Ovary (tissue), 3 donors: Measurements from ENCODE around the gene PSD2.

Experiments used
- EP300 ChIP-seq: sonication (generic); formaldehyde crosslinking; IDR thresholded peaks from one replicate; pipeline ENCODE4 v1.6.1; 2017; ENCODE audit warnings: antibody characterized with exemption
- POLR2A ChIP-seq: fragments of 450-650 bp; IDR thresholded peaks from one replicate; pipeline ENCODE4 v1.6.1; 2017; ENCODE audit warnings: antibody characterized with exemption, mild to moderate bottlenecking, moderate library complexity
- TF ChIP-seq, protein P1 (sequence below), 3 donors: fragments of 450-650 bp in 2 of 3; fragments of 200-600 bp in 1 of 3; IDR thresholded peaks; one replicate each; pipeline versions ENCODE4 v1.5.1 to v1.8.0; 2016 to 2022; ENCODE audit warnings: antibody characterized with exemption in 3 of 3, mild to moderate bottlenecking in 1 of 3
- donor health status: DM: no; HTN: no; CAD: no.

DNA sequence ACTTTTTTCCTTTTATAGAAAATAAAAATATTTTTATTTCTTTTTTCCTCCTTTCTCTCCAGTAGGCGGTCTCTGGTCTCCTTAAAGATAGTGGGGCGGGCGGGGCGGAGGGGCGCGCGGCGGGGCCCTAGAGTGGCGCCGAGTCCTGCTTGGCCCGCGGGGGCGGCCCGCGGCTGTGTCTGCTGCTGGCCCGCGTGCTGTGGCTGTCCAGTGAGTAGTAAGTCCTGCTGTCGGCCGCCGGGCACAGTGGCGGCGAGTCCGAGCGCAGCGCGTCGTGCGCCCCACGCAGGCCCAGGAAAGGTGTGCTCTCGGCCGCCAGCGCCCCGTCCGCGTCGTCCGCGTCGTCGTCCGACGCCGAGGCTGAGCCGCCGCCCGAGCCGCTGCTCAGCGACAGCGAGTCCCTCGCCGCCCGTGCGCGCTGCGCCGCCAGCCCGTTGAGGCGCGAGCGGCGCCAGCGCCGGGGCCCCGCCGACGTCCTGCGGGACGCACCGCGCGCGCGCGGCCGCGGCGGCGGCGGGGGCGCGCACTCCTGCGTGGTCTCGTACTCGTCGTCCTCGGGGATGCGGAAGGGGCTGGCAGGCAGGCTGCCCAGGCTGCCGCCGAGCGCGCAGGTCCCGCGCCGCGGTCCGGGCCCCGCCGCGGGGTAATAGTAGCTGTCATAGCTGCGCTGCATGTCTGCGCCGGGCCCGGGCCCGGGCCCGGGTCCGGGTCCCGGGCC lies 52.3 kb downstream of the PSD2 start:
- TF ChIP-seq, protein P1, sequence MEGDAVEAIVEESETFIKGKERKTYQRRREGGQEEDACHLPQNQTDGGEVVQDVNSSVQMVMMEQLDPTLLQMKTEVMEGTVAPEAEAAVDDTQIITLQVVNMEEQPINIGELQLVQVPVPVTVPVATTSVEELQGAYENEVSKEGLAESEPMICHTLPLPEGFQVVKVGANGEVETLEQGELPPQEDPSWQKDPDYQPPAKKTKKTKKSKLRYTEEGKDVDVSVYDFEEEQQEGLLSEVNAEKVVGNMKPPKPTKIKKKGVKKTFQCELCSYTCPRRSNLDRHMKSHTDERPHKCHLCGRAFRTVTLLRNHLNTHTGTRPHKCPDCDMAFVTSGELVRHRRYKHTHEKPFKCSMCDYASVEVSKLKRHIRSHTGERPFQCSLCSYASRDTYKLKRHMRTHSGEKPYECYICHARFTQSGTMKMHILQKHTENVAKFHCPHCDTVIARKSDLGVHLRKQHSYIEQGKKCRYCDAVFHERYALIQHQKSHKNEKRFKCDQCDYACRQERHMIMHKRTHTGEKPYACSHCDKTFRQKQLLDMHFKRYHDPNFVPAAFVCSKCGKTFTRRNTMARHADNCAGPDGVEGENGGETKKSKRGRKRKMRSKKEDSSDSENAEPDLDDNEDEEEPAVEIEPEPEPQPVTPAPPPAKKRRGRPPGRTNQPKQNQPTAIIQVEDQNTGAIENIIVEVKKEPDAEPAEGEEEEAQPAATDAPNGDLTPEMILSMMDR (IDR thresholded peaks at IDR 0.05), result peak in 2 of 3 donors; percentile 27 to 37
- TF ChIP-seq POLR2A (peak; percentile 6), EP300 (no peak)
